ENCODE data around the gene MORN3. TPM values are rescaled to one million over a fixed set of nuclear protein-coding genes. Genes with fewer than 3 reads are reported as not detected.
"Not testable (repeated sequence)": the region's sequence is repeated elsewhere in the genome, so short reads cannot be mapped to it uniquely, and the experiment has no call there.

MORN3 gene
- polyA plus RNA-seq, 3 donors, result 1.7 to 2.2 (median 1.9) TPM

GRCh38 chr12:121697093-121697698 lies 27.7 kb upstream of the MORN3 start:
- peak in 1 of 11 donors; percentile 62 for DNase-seq (ENCODE audit: extremely low read depth in 1 of 11, low read depth in 9 of 11, low spot score in 4 of 11)

- no peak for DNase-seq (ENCODE audit: extremely low read depth in 1 of 11, low read depth in 9 of 11, low spot score in 4 of 11)
Observed at GRCh38 chr12:121693155-121693687, 23.8 kb upstream of the MORN3 start.

DNA sequence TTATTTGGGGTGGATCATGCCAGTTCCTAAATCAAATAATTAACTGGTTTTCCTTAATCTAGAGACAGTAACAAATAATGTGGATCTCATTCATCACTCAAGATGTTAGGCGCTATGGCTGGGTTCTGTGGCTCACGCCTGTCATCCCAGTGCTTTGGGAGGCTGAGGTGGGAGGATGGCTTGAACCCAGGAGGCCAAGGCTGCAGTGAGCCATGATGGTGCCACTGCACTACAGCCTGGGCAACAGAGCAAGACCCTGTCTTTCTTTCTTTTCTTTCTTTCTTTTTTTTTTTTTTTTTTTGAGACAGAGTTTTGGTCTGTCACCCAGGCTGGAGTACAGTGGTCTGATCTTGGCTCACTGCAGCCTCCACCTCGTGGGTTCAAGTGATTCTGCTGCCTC lies 23.3 kb upstream of the MORN3 start:
- not testable (repeated sequence) for DNase-seq (ENCODE audit: extremely low read depth in 1 of 11, low read depth in 9 of 11, low spot score in 4 of 11)

GRCh38 chr12:121689430-121689829 lies 20.0 kb upstream of the MORN3 start:
- DNase-seq (ENCODE audit: extremely low read depth in 1 of 11, low read depth in 9 of 11, low spot score in 4 of 11), result no peak

- DNase-seq (ENCODE audit: extremely low read depth in 1 of 11, low read depth in 9 of 11, low spot score in 4 of 11), result no peak
Observed at GRCh38 chr12:121688966-121689365, 19.5 kb upstream of the MORN3 start.

- not testable (repeated sequence) for DNase-seq (ENCODE audit: extremely low read depth in 1 of 11, low read depth in 9 of 11, low spot score in 4 of 11)
Observed at GRCh38 chr12:121679661-121680197, 10.3 kb upstream of the MORN3 start.

- no peak for DNase-seq (ENCODE audit: extremely low read depth in 1 of 11, low read depth in 9 of 11, low spot score in 4 of 11)
Observed at GRCh38 chr12:121678716-121679300, 9.4 kb upstream of the MORN3 start.

- no peak for DNase-seq (ENCODE audit: extremely low read depth in 1 of 11, low read depth in 9 of 11, low spot score in 4 of 11)
Observed at GRCh38 chr12:121678305-121678704, 8.9 kb upstream of the MORN3 start.

DNA sequence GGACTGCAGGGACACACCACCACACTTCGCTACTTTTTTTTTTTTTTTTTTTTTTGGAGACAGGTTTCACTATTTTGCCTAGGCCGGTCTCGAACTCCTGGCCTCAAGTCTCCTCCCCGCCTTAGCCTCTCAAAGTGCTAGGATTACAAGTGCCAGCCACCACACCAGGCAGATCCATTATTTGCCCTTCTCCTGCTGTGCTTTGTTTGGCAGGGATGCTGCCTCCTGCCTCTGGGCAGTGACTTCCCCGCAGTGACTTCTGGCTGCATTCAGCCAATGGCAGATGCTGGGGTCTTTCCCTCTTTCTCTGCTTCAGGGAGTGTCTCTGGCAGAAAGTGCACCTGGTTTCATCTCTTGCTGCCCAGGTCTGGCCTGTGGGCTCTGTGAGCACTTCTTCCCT lies 6.7 kb upstream of the MORN3 start:
- no peak for DNase-seq (ENCODE audit: extremely low read depth in 1 of 11, low read depth in 9 of 11, low spot score in 4 of 11)

- no peak for DNase-seq (ENCODE audit: extremely low read depth in 1 of 11, low read depth in 9 of 11, low spot score in 4 of 11)
Observed at GRCh38 chr12:121673013-121673511, 3.6 kb upstream of the MORN3 start.

GRCh38 chr12:121668750-121669520 lies 519 bp downstream of the MORN3 start:
- peak in 4 of 11 donors; percentile 43 to 56 (median 48) for DNase-seq (ENCODE audit: extremely low read depth in 1 of 11, low read depth in 9 of 11, low spot score in 4 of 11)

DNA sequence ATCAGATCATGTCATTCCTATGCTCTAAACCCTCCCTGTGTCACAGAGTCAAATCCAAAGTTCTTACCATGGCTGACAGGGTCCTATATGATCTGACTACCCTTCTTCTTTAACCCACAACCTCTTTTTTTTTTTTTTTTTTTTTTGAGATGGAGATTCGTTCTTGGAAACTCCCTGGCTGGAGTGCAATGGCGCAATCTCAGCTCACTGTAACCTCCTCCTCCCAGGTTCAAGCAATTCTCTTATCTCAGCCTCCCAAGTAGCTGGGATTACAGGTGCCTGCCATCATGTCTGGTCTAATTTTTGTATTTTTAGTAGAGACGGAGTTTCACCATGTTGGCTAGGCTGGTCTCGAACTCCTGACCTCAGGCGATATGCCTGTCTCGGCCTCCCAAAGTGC lies 2.6 kb downstream of the MORN3 start:
- not testable (repeated sequence) for DNase-seq (ENCODE audit: extremely low read depth in 1 of 11, low read depth in 9 of 11, low spot score in 4 of 11)

DNA sequence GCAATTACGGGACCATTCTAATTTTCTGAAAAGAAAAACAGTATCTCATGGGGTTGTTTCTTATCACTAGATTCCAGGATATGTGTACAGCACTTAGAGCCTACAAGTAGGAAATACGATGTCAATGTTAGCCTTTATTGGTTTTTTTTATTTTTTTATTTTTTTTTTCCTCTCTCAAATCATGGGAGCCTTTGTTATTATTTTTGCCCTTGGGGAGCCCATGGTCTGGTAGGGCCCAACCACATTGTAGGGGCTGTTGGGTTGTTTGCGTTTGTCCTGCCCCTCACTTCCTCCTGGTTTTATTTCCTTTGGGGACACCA lies 5.9 kb downstream of the MORN3 start:
- no peak for DNase-seq (ENCODE audit: extremely low read depth in 1 of 11, low read depth in 9 of 11, low spot score in 4 of 11)

DNA sequence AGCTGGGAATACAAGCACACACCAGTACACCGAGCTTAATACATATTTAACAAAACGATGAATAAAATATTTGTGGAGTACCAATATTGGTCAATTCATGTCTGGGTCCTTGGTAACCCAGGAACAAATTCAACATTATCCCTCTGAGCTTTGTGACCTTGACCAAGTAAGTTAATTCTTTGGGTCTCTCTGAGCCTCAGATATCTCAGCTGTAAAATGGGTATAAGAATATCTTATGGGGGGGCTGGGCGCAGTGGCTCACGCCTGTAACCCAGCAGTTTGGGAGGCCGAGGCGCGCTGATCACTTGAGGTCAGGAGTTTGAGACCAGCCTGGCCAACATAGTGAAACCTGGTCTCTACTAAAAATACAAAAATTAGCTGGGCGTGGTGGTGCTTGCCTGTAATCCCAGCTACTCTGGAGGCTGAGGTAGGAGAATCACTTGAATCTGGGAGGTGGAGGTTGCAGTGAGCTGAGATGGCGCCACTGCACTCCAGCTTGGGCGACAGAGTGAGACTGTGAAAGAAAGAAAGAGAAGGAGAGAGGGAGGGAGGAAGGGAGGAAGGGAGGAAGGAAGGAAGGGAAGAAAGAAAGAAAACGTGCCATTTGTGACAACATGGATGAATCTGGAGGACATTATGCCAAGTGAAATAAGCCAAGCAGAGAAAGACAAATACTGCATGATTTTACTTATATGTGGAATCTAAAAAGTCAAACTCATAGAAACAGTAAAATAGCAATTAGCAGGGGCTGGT lies 7.9 kb downstream of the MORN3 start:
- DNase-seq (ENCODE audit: extremely low read depth in 1 of 11, low read depth in 9 of 11, low spot score in 4 of 11), result not testable (repeated sequence)

GRCh38 chr12:121657305-121658008 lies 12.0 kb downstream of the MORN3 start:
- DNase-seq (ENCODE audit: extremely low read depth in 1 of 11, low read depth in 9 of 11, low spot score in 4 of 11), result no peak

DNA sequence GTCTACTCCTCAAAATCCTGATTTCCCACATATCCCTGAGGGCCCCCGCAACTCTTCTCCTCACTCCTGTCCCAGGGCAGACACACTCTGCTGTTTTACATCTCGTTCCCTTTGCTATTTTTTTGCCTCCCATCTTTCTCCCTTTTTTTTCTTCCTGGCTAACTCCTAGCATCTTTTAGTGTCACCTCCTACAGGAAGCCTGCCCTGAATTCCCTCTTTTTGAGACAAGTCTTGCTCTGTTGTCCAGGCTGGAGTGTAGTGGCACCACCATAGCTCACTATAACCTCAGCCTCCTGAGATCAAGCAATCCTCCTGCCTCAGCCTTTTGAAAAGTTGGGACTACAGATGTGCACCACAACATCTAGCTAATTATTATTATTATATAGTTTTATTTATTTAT lies 13.3 kb downstream of the MORN3 start:
- DNase-seq (ENCODE audit: extremely low read depth in 1 of 11, low read depth in 9 of 11, low spot score in 4 of 11), result no peak

DNA sequence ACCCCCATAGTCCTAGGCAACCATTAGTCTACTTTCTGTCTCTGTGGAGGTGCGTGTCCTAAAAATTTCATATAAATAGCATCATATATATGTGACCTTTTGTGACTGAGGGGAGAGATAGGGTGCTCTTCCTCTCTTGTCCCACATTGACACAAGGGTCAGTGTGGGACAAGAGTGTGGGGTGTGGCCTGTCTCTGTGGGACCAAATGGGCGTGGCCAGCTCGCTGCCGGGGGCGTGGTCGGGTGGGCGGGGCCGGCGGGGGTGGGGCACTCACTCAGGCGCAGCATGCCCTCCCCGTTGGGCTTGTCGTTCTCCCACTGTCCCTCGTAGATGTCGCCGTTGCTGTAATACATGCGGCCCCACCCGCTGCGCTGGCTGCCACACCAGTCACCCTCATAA lies 15.5 kb downstream of the MORN3 start:
- DNase-seq (ENCODE audit: extremely low read depth in 1 of 11, low read depth in 9 of 11, low spot score in 4 of 11), result no peak

DNA sequence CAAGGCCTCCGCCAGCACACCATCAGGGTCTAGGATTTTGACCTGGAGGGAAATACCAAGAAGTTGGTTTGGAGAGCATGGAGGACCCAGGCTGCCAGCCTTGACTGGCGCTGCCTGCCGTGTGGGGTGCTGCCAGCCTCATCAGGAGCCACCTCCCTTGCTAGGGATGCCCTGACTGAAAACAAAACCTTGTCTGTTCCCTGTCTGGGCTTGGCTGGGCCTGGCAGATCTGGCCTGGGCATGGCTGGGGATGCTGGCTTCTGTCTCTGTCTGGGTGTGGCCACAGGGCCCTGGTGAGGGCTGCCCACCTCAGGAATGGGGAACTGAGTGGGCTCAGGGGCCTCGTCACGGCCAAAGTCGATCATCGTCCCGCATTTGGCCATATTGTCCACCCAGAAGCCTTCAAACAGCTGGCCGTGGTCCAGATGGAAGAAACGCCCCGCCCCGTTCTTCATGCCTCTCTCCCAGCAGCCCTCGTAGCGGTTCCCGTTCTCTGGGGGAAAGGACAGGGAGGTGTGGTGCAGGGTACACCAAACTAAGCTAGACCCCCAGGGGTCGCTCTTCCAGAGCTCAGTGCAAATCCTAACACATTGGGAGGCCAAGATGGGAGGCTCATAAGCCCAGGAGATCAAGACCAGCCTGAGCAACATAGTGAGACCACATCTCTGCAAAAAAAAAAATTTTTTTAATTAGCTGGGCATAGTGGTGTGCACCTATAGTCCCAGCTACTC lies 16.5 kb downstream of the MORN3 start:
- DNase-seq (ENCODE audit: extremely low read depth in 1 of 11, low read depth in 9 of 11, low spot score in 4 of 11), result no peak

Data from renal cortex interstitium (tissue), 11 donors.